ENCODE data around the gene SAP25.
"Not testable (repeated sequence)": the region's sequence is repeated elsewhere in the genome, so short reads cannot be mapped to it uniquely, and the experiment has no call there.

The SAP25 gene

DNA sequence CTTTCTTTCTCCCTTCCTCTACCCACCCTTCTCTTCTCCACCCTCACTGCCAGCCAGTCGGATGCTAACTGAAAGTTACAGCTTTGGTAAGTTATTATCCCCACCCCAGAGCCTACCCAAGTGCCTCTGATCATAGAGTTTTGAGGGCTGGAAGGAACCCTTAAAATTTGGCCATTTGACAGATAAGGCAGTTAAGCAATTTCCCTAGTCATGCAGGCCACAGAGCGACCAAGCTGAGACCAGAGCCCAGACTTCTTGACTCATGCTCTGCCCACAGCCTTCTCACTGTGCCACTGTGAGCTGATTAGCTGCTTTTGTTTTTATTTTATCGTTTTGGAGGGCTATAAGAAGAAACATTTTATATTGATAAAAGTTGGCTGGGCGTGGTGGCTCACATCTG is 17.2 kb downstream of the SAP25 start:
- DNase-seq, result no peak

- DNase-seq, result no peak
These were observed 18.0 kb downstream of the SAP25 start for GRCh38 chr7:100555701-100556100.

GRCh38 chr7:100553032-100553431 is 20.7 kb downstream of the SAP25 start:
- DNase-seq, result no peak

DNA sequence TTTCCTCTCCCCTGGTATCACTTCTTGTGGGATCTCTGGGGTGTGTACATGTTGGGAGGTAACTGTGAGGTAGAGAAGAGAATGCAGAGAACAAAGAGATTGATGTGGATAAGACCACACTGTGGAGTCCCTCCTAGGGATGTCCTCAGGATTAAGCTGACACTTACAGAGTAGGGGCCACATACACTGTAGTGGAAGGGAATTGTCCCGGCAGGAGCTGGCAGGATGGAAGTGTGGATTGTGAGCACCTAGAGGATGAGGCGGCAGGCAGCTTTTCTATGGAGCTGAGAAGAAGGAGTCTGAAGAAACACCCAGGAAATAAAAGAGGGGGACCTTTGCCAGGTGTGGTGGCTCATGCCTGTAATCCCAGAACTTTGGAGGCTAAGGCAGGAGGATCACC is 21.2 kb downstream of the SAP25 start:
- DNase-seq, result no peak

GRCh38 chr7:100548446-100548845 is 25.3 kb downstream of the SAP25 start:
- not testable (repeated sequence) for DNase-seq

DNA sequence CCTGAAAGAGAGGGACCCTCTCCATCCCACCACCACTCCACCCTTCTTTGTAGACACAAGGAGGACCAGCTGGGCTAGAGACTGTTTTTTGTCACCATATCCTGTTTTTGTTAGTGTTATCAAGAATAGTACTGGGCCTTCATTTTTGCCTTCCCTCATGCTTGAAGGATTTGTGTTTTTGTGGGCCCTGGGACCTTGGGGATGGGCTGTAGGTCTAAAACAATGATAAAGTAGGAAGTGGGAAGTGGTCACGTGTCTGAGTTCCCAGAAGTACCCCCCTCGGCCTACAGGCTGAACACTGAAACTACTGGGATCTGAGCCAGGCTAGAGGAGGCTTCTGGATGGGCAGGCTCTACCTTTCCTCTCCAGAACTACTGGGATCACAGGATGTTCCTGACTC is 25.8 kb downstream of the SAP25 start:
- no peak for DNase-seq

DNA sequence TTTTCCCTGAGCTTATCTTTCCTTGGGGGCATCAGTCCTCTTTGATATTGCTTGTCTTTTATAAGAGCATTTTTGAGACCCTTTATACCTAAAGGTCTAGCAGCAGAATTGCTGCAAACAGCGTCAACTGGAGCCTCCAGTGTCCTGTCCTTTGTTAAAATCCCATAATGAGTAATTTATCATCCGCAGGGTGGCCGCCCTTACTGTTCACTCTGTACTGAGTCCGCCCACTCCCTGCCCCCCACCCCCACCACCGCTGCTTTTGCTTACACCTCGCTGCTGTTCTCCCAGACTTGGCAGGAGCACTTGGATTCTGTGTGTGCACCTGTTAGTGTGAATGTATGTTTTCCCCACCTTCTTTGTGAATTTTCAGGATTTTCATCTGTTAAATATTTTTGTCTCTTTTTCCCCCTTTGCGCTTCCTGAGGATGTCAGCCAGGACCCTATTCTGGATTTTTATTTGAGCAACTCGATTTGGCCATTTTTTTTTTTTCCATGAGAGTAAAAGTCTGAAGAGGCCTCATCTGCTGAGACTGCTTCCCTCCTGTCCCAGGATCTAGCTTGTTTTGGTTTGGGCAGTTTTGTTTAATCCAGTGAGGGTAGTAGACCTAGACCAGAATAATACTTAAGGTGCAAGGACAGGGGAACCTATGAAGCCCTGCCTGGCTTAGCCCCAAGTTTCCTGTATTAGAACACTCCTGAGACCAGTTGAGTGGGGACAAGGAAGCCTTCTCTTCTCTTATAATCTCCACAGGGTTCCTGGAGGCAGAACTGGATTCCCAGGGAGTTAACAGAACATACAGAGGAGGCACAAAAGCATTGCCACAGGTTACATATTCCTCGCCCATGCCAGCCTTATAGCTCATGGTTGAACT is 26.5 kb downstream of the SAP25 start:
- DNase-seq, result no peak

GRCh38 chr7:100546129-100546925 is 27.4 kb downstream of the SAP25 start:
- DNase-seq, result no peak

DNA sequence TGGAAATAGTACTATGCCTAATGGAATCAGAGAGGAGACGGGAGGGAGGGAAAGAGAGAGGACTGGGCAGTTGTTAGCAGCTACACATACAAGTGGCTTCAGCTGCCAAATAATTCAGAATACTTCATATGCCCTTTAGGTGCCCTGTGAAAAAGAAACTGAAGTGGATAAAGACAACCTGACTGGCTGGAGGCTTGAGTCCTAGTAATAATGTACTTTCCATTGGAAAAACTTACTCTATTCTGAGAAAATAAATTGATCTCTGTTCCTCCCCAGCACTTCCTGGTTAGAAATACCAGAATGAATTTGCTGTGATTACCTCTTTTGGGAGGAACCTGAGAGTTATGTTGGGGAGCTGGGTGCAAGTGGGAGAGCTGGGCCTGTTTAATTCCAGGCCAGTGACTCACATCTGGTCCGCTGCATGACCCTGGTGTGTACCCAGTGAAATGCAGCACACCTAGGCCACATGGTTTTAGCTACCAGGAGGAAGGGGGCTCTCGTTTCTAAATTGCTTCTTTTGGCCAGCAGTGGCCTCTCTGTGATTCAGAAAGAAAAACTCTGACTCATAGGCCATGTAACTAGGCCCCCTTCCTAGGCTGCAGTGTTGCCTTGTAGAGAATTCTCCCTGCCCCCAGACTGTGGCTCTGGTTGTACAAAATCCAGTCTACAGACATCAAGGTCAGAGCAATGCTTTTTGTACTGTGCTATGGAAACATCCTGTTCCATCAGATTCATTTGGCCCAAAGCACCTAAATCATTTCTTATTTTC is 28.2 kb downstream of the SAP25 start:
- no peak for DNase-seq

- DNase-seq, result no peak
These were observed 28.7 kb downstream of the SAP25 start for GRCh38 chr7:100544967-100545359.

DNA sequence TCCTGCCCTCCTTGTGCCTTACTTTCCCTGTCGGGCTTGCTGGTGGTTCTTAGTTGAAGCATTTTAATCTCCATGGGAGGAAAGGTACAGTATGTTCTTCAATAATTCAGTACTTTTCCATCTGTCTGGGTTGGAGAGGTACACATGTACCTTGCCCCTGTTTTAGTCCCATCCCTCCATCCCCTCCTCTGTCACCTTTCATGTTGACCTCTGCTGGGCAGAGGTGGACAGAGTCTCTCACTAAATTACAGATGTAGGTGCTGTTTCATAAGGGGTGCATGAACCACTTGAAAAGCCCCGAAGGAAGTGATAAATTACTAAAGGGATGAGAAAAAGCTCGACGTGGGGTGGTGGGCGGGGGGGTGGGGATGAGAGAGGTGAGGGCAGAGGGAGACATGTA is 29.3 kb downstream of the SAP25 start:
- no peak for DNase-seq

- no peak for DNase-seq
These were observed 30.1 kb downstream of the SAP25 start for GRCh38 chr7:100543586-100543985.

DNA sequence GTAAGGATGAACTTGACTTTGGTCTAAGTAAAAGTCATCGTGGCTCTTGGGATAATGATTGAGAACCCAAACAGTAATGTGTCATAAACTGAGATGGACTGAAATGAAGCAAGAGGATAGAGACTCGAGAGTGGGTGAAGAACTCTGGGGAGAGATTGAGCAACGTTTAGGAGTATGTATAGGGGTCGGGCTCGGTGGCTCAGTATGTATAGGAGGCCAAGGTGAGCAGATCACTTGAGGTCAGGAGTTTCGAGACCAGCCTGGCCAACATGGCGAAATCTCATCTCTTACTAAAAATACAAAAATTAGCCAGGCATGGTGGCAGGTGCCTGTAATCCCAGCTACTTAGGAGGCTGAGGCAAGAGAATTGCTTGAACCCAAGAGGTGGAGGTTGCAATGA is 32.4 kb downstream of the SAP25 start:
- not testable (repeated sequence) for DNase-seq

GRCh38 chr7:100540073-100540723 is 33.5 kb downstream of the SAP25 start:
- no peak for DNase-seq

- no peak for DNase-seq
These were observed 34.2 kb downstream of the SAP25 start for GRCh38 chr7:100539436-100540006.

DNA sequence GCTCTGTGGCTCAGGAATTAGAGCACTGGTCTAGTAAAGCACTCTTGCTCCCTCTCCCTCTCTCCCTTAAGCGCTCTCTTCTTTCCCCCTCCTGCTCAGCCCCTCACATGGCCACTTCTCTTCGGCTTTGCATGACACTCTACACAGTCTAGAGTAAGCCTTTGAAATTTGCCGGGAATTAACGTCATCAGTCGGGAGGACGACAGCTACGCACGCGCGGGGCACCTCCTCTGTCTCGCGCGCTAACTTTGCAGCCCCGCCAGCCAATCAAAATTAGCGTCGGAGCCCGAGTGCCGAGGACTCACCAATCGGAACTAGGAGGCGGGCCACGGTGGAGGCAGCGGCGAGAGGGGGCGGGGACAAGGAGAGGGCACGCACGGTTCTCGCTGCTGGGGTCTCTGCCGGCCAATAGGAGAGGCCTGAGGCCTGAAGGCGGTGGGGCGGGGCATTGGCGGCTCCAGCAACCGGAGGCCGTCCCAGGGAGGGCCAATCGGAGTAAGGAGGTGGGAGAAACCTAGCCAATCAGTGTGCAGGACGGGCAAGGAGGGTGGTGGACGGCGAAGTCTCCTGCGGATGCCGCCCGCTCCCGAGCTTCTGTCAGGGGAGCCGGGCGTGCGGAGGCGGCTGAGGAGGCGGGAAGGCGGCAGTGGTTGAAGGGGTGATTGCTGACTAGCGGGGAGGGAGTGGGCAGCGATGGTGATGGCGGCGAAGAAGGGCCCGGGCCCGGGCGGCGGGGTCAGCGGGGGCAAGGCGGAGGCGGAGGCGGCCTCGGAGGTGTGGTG is 34.9 kb downstream of the SAP25 start, which contains the start of gene AGFG2:
Gene AGFG2, plus strand, starts transcription at position 550 of the 782 bp plus-strand sequence. Its CDS starts 144 bp downstream, at position 694.
- DNase-seq, result peak; percentile 98

DNA sequence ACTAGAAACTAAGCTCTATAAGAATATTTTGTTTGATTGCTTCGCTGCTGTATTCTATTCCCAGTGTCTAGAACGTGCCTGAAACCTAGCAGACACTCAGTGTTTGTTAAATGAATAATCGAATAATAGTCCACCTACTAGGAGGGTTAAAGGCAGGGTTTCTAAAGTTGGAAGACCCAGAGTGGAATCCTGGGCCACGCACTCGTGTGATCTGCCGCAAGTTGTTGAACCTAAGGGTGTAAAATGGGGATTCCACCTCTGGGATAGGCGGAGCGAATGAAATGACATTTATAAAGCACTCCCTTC is 35.4 kb downstream of the SAP25 start:
- no peak for DNase-seq

GRCh38 chr7:100536695-100537094 is 37.0 kb downstream of the SAP25 start:
- not testable (repeated sequence) for DNase-seq

- not testable (repeated sequence) for DNase-seq
These were observed 37.7 kb downstream of the SAP25 start for GRCh38 chr7:100535982-100536381.

- no peak for DNase-seq
These were observed 41.3 kb downstream of the SAP25 start for GRCh38 chr7:100532165-100533022.

All from GOT3 (cell line).